Liver (tissue), 9 donors: ENCODE data around the gene ARHGEF1. TPM values are rescaled to one million over a fixed set of nuclear protein-coding genes. Genes with fewer than 3 reads are reported as not detected.

ENCODE experiments used
- DNase-seq: peaks from one replicate; pipeline ENCODE4 v3.0.0-alpha.2; 2017; ENCODE audit warnings: low spot score
- H3K27ac ChIP-seq, 2 donors: one replicate each; pipeline ENCODE4 v1.7.0; 2013; ENCODE audit warnings: inconsistent platforms in 2 of 2, low read length in 2 of 2, control low read depth in 1 of 2, low read depth in 1 of 2, mild to moderate bottlenecking in 1 of 2
- H3K27me3 ChIP-seq, 4 donors: one replicate each; pipeline versions ENCODE4 v1.6.1 to v1.7.0; 2013; ENCODE audit warnings: low read length in 3 of 4, inconsistent platforms in 1 of 4, mild to moderate bottlenecking in 1 of 4, moderate library complexity in 1 of 4; ENCODE audit not compliant: control insufficient read depth in 4 of 4, insufficient read depth in 4 of 4
- H3K36me3 ChIP-seq, 4 donors: one replicate each; pipeline versions ENCODE4 v1.6.1 to v1.7.0; 2013; ENCODE audit warnings: low read length in 3 of 4, mild to moderate bottlenecking in 3 of 4, low read depth in 1 of 4, moderate library complexity in 1 of 4; ENCODE audit not compliant: control insufficient read depth in 4 of 4, insufficient read depth in 3 of 4
- H3K4me1 ChIP-seq, 4 donors: one replicate each; pipeline versions ENCODE4 v1.6.1 to v1.7.0; 2013; ENCODE audit warnings: low read length in 3 of 4, mild to moderate bottlenecking in 3 of 4, moderate library complexity in 1 of 4; ENCODE audit not compliant: control insufficient read depth in 4 of 4, insufficient read depth in 4 of 4
- H3K4me3 ChIP-seq, 3 donors: one replicate each; pipeline versions ENCODE4 v1.6.1 to v1.7.0; 2013; ENCODE audit warnings: low read length in 3 of 3, control low read depth in 1 of 3, low read depth in 1 of 3, mild to moderate bottlenecking in 1 of 3
- H3K9ac ChIP-seq, 2 donors: one replicate each; pipeline ENCODE4 v1.7.0; 2013; ENCODE audit warnings: low read length in 2 of 2, mild to moderate bottlenecking in 2 of 2, moderate library complexity in 2 of 2, control low read depth in 1 of 2, low read depth in 1 of 2
- H3K9me3 ChIP-seq, 4 donors: one replicate each; pipeline versions ENCODE4 v1.6.1 to v1.7.0; 2013; ENCODE audit warnings: low read length in 3 of 4; ENCODE audit not compliant: control insufficient read depth in 4 of 4
- ATF3 ChIP-seq: IDR thresholded peaks from 2 replicates; pipeline ENCODE4 v1.6.1; 2016; ENCODE audit warnings: antibody characterized with exemption
- CTCF ChIP-seq: fragments of 150-350 bp; IDR thresholded peaks from 2 replicates; pipeline ENCODE4 v1.5.1; 2017; ENCODE audit warnings: improper control_type of control experiment, low read depth, low read length; ENCODE audit not compliant: missing input control
- EGR1 ChIP-seq, 2 donors: IDR thresholded peaks; 2 replicates each; pipeline ENCODE4 v1.6.1; 2016 to 2018; ENCODE audit warnings: antibody characterized with exemption in 2 of 2, low read depth in 2 of 2
- FOXA1 ChIP-seq: IDR thresholded peaks from 2 replicates; pipeline ENCODE4 v1.6.1; 2016; ENCODE audit warnings: antibody characterized with exemption
- FOXA2 ChIP-seq: IDR thresholded peaks from 2 replicates; pipeline ENCODE4 v1.6.1; 2016; ENCODE audit warnings: antibody characterized with exemption
- GABPA ChIP-seq, 2 donors: IDR thresholded peaks in 1 of 2; conservative IDR thresholded peaks in 1 of 2; 2 replicates each; pipeline ENCODE4 v1.6.1; 2016; ENCODE audit warnings: antibody characterized with exemption in 2 of 2, mild to moderate bottlenecking in 1 of 2, moderate library complexity in 1 of 2
- HNF4A ChIP-seq, 2 donors: conservative IDR thresholded peaks; 2 replicates each; pipeline ENCODE4 v1.6.1; 2016; ENCODE audit warnings: antibody characterized with exemption in 2 of 2, mild to moderate bottlenecking in 2 of 2
- HNF4G ChIP-seq: IDR thresholded peaks from 2 replicates; pipeline ENCODE4 v1.6.1; 2016; ENCODE audit warnings: antibody characterized with exemption
- JUND ChIP-seq, 2 donors: IDR thresholded peaks; 2 replicates each; pipeline ENCODE4 v1.6.1; 2016; ENCODE audit warnings: antibody characterized with exemption in 2 of 2
- MAX ChIP-seq: IDR thresholded peaks from 2 replicates; pipeline ENCODE4 v1.6.1; 2016; ENCODE audit warnings: antibody characterized with exemption
- NR2F2 ChIP-seq: IDR thresholded peaks from 2 replicates; pipeline ENCODE4 v1.6.1; 2016; ENCODE audit warnings: antibody characterized with exemption
- RAD21 ChIP-seq, 2 donors: IDR thresholded peaks; 2 replicates each; pipeline ENCODE4 v1.6.1; 2016; ENCODE audit warnings: antibody characterized with exemption in 2 of 2, mild to moderate bottlenecking in 2 of 2
- REST ChIP-seq: IDR thresholded peaks from 2 replicates; pipeline ENCODE4 v1.6.1; 2016; ENCODE audit warnings: antibody characterized with exemption, mild to moderate bottlenecking
- RXRA ChIP-seq, 2 donors: IDR thresholded peaks; 2 replicates each; pipeline ENCODE4 v1.6.1; 2017 to 2018; ENCODE audit warnings: antibody characterized with exemption in 2 of 2, mild to moderate bottlenecking in 1 of 2
- SP1 ChIP-seq: IDR thresholded peaks from 2 replicates; pipeline ENCODE4 v1.6.1; 2018; ENCODE audit warnings: antibody characterized with exemption, mild to moderate bottlenecking
- TAF1 ChIP-seq: conservative IDR thresholded peaks from 2 replicates; pipeline ENCODE4 v1.6.1; 2016; ENCODE audit warnings: antibody characterized with exemption, mild to moderate bottlenecking
- YY1 ChIP-seq: IDR thresholded peaks from 2 replicates; pipeline ENCODE4 v1.6.1; 2016; ENCODE audit warnings: antibody characterized with exemption, mild to moderate bottlenecking
- ZBTB33 ChIP-seq: IDR thresholded peaks from 2 replicates; pipeline ENCODE4 v1.6.1; 2016; ENCODE audit warnings: antibody characterized with exemption
- WGBS: extraction: QIAGEN DNeasy Blood & Tissue Kit; methylation state at CpG from one replicate; pipeline ENCODE4 v1.1.7; 2013; 5-methylcytosine and 5-hydroxymethylcytosine counted together
- polyA plus RNA-seq, 2 donors: library from polyadenylated mRNA; stranded (reverse) in 1 of 2; unstranded in 1 of 2; fragments of 200-250 nt in 1 of 2; fragments of >200 nt in 1 of 2; fragmentation: Nextera tagmentation in 1 of 2; extraction: Ambion mirVana in 1 of 2; gene quantifications; one replicate each; pipeline versions ENCODE4 v1.2.1 to v1.2.3, GENCODE V29; 2013 to 2015
- total RNA-seq, 2 donors: library from RNA; depleted of rRNA; stranded (reverse); fragments of >200 nt; gene quantifications; one replicate each; pipeline ENCODE4 v1.2.3, GENCODE V29; 2014
- donor health status: healthy.
- donor health status: healthy.
- donor health status: healthy.
- donor health status: healthy.
- donor health status: healthy.

ARHGEF1 gene
- total and polyA plus RNA-seq, 4 donors, result 13.2 to 30.1 (median 18.5) TPM

- no peak for DNase-seq
- 70% methylated on average over 8 of the region's 8 CpGs for WGBS
- H3K9ac ChIP-seq, result no peak overlapping the region
- H3K4me3 ChIP-seq, result no peak overlapping the region
- peaks cover 0 to 10% (median 3%) of the 10 kb centered on the region in 4 donors for H3K4me1 ChIP-seq
- H3K9me3 ChIP-seq, result no peaks in the 10 kb centered on the region
- peaks cover 0 to 12% (median 6%) of the 10 kb centered on the region in 4 donors for H3K27me3 ChIP-seq
- H3K27ac ChIP-seq, result no peak overlapping the region
- no peak for TF ChIP-seq SP1
- TF ChIP-seq TAF1, result no peak
- no peak for TF ChIP-seq NR2F2
- TF ChIP-seq HNF4G, result no peak
- no peak for TF ChIP-seq ATF3
- TF ChIP-seq FOXA1, result no peak
- TF ChIP-seq RXRA (IDR thresholded peaks at IDR 0.05), result no peak
- no peak for TF ChIP-seq RAD21 (IDR thresholded peaks at IDR 0.05)
- TF ChIP-seq REST, result no peak
- no peak for TF ChIP-seq ZBTB33
- TF ChIP-seq FOXA2, result no peak
- TF ChIP-seq CTCF, result no peak
- TF ChIP-seq MAX, result no peak
- TF ChIP-seq HNF4A (conservative IDR thresholded peaks at IDR 0.05), result no peak
- TF ChIP-seq EGR1 (IDR thresholded peaks at IDR 0.05; ENCODE audit: low read depth in 2 of 2), result no peak
- no peak for TF ChIP-seq JUND (IDR thresholded peaks at IDR 0.05)
- TF ChIP-seq YY1, result no peak
- TF ChIP-seq GABPA (IDR thresholded peaks at IDR 0.05 in 1 of 2, conservative IDR thresholded peaks at IDR 0.05 in 1 of 2), result no peak
- no peaks in the 10 kb centered on the region for H3K36me3 ChIP-seq
Observed at GRCh38 chr19:41936416-41936850, 53.4 kb downstream of the ARHGEF1 start.
